ENCODE results near the gene TYR.
"Not testable (repeated sequence)": the region's sequence is repeated elsewhere in the genome, so short reads cannot be mapped to it uniquely, and the experiment has no call there.

Gene TYR

DNA sequence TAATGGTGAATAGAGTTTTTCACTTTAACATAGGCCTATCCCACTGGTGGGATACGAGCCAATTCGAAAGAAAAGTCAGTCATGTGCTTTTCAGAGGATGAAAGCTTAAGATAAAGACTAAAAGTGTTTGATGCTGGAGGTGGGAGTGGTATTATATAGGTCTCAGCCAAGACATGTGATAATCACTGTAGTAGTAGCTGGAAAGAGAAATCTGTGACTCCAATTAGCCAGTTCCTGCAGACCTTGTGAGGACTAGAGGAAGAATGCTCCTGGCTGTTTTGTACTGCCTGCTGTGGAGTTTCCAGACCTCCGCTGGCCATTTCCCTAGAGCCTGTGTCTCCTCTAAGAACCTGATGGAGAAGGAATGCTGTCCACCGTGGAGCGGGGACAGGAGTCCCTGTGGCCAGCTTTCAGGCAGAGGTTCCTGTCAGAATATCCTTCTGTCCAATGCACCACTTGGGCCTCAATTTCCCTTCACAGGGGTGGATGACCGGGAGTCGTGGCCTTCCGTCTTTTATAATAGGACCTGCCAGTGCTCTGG is at the start of gene TYR:
Gene TYR, plus strand, starts transcription at position 185 of the 541 bp plus-strand sequence. Its CDS starts 79 bp downstream, at position 264.
- no peak for DNase-seq

DNA sequence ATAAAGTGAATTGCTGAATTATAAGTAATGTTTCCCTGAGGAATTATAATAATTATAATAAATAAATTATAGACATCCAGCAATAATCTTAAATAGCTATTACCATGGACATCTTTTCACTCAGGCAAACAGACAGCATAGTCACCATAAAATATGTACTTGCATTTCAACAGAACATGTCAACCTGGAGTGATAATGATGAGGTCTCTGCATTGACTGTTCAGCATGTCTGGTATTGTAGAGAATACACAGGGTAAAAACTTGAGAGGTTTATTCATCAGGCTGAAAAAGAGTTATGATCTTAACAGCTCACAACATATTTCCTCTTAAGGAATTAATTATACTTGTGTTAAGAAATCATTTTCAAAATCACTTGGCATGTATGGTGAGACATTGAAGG is 41.1 kb upstream of the TYR start:
- no peak for DNase-seq

DNA sequence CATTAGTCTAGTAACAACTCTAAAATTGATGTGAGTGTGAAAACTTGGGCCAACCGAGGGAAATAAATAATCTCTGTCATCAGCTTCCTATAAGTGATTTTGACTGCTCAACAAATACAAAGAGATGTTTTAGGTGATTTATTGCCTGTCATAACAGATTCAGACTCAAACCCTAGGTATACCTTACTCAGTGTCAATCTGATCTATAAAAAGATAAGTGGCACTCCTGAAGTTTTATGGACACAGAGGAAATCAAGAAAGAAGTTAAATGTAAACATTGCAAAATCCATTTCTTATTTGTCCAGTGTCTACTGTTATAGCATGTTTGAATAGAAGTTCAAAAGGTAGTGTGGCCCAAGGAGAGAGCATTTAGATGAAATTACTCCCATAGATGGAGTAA is 30.4 kb upstream of the TYR start:
- no peak for DNase-seq

DNA sequence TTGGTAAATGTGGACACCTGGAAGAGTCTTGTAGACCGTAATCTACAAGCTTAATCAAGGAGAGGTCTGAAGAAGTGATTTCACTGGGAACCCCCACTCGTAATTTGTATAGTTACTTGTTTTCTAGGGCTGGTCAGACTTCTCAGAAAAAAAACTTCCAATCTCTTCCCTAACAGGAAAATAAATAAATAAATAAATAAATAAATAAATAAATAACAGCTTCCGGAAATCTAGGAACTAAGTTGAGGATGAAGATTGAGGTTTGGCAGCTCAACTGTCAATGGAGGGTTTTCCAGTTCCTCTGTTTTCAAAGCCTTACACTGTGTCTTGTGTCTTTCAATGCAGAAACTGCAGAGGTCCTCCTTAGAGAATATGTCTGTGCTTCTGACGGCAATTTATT is 17.7 kb upstream of the TYR start:
- DNase-seq, result no peak

GRCh38 chr11:89161949-89162348 is 15.7 kb upstream of the TYR start:
- DNase-seq, result no peak

DNA sequence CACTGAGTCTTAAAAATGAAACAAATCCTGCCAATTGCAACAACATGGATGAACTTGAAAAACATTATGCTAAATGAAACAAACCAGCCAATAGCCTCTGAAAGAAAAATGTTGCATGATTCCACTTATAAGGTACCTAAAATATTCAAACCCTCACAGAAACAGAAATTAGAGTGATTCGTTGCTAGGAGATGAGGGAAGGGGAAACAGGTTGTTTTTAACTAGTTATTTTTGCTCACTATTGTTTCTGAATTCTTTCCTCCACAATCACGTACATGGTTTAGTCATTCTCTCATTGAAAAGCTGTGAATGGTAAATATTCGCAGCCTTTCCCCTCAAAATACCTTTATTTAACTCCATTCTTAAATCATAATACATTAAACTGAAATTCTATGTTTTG is 14.0 kb upstream of the TYR start:
- no peak for DNase-seq

DNA sequence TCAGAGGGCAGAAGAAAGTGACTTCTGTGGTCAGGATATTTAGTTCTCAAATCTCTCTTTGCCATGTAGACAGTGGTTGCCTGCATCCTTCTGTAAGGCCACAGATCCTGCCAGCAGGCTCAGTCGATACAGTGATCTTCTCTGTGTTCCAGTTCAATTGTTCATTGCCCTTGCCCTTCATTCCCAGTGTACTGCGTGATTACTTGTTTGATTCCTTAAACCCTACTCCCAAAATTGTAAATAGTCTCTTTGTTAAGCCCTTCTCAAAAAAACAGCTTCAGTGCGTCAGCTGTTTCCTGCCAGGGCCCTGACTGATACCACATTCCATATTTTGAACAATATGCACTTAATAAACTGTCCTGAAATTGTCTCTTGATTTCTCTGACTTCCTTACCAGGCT is 9.3 kb upstream of the TYR start:
- no peak for DNase-seq

- no peak for DNase-seq
Measured at GRCh38 chr11:89175796-89176195, 1.9 kb upstream of the TYR start.

DNA sequence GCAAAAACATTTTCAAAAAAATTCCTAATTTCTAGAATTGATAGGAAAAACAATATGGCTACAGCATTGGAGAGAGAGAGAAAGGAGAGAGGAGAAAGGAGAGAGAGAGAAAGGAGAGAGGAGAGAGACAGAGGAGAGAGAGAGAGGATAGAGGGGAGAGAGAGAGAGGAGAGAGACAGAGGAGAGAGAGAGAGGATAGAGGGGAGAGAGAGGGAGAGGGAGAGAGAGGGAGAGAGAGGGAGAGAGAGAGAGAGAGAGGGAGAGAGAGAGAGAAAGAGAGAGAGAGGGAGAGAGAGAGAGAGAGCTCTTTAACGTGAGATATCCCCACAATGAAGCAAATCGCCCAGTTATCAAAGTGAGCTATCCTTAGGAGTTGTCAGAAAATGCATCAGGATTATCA is 737 bp upstream of the TYR start:
- DNase-seq, result no peak

- no peak for DNase-seq
Measured at GRCh38 chr11:89181111-89181510, 3.4 kb downstream of the TYR start.

DNA sequence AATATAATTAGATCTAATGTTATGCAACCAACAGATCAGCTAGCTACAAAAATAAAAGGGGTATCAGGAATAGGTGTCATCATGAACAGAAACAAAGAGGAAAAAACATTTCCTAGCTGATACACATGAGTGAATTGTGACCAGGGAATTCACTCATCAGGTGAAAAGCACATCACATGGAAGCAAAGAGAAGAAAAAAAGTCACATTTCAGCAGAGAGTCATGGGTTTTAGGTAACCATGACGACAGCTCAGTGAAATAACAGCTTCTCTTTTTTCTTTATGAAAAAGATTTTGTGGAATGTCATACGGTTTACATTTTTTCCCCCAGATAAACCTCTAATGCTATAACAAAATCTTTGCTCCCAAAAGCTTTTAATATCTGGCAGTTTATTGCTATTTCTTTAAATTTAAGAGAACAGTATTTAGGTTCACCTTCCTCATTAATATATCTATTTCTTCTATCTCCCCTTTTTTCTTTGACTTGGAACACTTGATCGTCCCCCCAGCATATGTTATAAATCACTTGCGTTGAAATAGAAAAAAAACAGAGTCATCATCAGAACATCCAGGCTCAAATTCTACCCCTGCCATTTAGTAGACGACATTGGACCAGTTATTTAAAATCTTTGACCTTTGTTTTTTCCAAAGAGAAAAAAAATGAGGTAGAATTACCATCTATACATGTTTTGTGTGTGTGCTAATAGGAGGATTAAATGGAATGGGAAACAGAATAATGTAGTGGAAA is 5.3 kb downstream of the TYR start:
- no peak for DNase-seq

DNA sequence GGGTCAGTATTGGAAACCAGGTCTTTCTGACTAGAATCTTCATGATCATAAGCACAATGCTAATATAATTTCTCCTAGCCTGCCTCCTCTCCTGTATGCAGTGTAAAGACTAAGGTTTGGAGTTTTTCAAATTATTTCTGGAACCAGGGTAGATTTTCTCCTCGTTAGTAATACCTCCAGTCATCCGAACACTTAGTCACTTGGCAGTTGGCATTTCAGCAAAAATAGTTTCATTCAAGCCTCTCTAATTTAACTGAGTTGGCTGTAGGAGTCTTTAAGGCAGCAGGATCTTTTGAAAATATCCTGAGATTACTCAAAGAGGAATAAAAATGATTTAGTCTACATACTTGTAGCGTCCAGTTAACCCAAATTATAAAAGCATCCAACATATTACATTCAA is 6.3 kb downstream of the TYR start:
- no peak for DNase-seq

- no peak for DNase-seq
Measured at GRCh38 chr11:89189776-89190175, 12.1 kb downstream of the TYR start.

- no peak for DNase-seq
Measured at GRCh38 chr11:89201138-89201537, 23.5 kb downstream of the TYR start.

DNA sequence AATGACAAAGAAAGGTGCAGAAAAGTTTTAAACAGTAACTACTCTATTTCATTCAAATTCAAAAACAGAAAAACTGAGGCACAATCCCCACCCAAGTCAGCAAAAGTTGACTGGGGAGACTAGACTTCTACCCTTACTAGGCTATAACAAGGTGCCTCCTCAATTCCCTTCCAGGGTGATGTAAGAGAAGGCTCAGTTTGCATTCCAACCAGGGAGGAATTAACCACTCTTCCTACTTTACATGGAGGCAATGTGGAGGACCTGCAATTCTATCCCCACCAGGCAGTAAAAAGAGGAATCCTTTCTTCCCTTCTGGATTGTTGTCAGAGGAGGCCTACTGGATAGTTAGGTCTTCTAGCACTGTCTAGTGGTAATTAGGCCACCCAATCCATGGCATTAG is 26.1 kb downstream of the TYR start:
- DNase-seq, result no peak

- DNase-seq, result no peak
Measured at GRCh38 chr11:89205378-89205777, 27.7 kb downstream of the TYR start.

DNA sequence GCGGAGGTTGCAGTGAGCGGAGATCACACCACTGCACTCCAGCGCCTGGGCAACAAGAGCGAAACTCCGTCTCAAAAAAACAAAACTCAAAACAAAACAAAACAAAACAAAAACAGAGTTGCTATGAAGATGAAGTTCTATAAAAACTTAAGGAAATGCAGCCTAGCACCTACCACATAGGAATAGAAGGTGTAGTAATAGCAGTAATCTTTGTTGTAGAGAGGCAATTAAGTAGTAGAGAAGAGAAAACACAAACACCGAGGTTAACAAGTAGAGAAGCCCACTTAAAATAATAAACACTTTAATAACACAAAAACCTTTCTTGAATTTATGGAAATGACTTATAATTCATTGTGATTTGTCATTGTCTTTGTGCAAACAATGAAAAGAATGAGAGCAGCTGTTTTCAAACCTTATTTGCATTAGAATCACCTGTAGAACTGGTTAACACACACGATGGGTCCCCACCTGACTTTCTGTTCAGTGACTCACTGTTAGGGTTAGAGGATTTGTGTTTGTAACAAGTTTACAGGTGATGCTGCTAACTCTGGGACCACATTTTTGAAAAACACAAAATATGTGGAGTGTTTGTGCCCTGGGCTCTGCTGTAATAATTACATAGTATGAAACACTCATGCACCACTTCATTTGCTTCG is 43.1 kb downstream of the TYR start:
- no peak for DNase-seq

DNA sequence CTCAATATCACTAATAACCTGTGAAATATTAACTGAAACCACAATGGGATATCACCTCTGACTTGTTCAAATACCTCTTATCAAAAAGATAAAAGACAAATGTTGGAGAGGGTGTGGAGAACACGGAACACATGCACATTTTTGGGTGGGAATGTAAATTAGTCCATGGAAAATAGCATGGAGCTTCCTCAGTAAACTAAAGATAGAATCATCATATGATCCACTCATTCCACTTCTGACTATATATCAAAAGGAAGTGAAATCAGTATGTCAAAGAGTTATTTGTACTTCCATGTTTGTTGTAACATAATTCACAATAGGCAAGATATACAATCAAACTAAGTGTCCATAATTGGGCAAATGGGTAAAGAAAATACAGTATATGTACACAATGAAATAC is 57.4 kb downstream of the TYR start:
- no peak for DNase-seq

GRCh38 chr11:89235976-89236375 is 58.3 kb downstream of the TYR start:
- DNase-seq, result no peak

- not testable (repeated sequence) for DNase-seq
Measured at GRCh38 chr11:89247007-89247406, 69.3 kb downstream of the TYR start.

DNA sequence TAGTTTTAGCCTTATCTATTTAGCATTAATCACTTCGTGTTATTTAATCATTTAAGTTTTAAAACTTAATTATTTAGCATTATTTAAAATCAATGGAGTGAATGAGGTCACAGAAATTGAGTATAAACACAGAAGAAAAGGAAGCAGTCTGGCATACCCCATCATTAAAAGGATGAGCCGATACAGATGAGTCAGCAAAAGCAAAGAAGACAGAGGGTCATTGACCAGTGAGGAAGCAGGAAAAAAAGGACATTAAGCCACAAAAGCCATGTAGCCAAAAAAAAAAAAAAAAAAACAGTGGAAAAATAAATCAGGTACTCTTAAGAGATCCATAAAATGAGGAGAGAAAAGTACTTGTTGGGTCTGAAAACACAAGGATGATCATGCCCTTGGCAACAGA is 71.5 kb downstream of the TYR start:
- DNase-seq, result no peak

DNA sequence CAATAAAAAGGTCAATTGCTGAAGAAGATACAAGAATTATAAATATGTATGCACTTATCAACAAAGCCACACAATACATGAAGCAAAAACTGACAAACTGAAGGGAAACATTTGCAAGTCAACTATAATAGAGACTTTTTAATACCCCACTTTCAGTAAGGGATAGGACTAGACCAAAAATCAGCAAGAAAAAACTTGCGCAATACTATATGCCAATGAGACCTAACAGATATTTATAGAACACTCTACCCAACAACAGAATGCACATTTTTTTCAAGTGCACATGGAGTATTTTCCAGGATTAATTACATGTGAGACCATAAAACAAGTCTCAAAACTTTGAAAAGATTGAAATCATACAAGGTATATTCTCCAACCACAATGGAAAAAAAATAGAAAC is 83.8 kb downstream of the TYR start:
- DNase-seq, result not testable (repeated sequence)

DNA sequence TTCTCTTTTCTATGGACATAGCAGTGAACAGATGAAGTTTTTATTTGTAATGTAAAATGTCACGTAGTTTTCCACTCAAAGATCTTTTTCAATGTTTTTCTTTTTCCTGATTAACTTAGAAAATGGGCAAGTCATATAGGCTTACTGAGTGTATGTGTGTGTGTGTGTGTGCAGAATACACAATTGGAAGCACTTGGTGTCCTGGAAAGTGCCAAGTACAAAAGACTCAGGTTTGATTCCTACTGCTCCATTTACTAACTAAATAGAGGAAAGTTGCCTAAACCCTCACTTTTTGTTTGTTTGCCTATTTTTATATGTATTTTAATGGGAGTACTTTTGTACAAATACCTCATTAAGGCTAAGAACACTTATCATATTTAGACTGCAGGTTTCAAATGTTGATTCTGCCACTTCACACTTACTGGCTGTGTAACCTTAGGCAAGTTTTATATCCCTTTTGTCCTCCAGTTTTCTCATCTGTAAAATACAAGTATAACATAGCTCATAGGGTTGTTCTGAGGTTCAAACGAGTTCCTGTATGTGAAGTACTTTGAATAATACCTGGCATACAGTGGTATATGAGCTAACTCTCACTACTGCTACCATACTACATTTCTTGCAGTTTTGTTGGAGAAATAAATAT is 90.1 kb downstream of the TYR start:
- DNase-seq, result no peak

- not testable (repeated sequence) for DNase-seq
Measured at GRCh38 chr11:89272540-89273088, 94.9 kb downstream of the TYR start.
